Measurements from ENCODE around the gene ZNF705A.
"Not testable (repeated sequence)": the region's sequence is repeated elsewhere in the genome, so short reads cannot be mapped to it uniquely, and the experiment has no call there.

Gene ZNF705A

DNA sequence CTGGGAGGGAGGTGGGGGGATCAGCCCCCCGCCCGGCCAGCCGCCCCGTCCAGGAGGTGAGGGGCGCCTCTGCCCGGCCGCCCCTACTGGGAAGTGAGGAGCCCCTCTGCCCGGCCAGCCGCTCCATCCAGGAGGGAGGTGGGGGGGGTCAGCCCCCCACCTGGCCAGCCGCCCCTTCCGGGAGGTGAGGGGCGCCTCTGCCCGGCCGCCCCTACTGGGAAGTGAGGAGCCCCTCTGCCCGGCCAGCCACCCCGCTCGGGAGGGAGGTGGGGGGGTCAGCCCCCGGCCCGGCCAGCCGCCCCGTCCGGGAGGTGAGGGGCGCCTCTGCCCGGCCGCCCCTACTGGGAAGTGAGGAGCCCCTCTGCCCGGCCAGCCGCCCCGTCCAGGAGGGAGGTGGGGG, 27.4 kb downstream of the ZNF705A start:
- not testable (repeated sequence) for DNase-seq (ENCODE audit: low read depth in 2 of 2, low spot score in 1 of 2)

DNA sequence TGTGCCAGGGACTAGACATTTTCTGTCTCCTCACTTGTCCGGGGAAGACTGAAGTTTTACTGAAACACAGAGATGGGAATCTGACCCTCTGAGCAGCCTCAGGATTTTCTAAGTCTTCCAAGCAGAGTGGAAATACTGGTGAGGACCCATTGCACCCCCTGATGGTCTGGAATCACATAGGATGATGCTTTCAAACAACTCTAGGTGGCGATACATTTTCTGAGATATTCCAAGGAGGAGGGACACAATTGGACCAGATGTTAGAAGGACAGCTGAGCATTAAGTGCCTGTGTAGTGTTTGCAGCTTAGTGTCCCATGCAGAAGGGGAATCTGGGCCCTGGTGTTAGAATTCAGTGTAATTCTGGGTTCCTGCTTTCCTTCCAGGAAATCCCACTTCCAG, 31.3 kb downstream of the ZNF705A start:
- DNase-seq (ENCODE audit: low read depth in 2 of 2, low spot score in 1 of 2), result not testable (repeated sequence)

- DNase-seq (ENCODE audit: low read depth in 2 of 2, low spot score in 1 of 2), result not testable (repeated sequence)
Observed at GRCh38 chr12:8197685-8198308, 41.0 kb downstream of the ZNF705A start.

DNA sequence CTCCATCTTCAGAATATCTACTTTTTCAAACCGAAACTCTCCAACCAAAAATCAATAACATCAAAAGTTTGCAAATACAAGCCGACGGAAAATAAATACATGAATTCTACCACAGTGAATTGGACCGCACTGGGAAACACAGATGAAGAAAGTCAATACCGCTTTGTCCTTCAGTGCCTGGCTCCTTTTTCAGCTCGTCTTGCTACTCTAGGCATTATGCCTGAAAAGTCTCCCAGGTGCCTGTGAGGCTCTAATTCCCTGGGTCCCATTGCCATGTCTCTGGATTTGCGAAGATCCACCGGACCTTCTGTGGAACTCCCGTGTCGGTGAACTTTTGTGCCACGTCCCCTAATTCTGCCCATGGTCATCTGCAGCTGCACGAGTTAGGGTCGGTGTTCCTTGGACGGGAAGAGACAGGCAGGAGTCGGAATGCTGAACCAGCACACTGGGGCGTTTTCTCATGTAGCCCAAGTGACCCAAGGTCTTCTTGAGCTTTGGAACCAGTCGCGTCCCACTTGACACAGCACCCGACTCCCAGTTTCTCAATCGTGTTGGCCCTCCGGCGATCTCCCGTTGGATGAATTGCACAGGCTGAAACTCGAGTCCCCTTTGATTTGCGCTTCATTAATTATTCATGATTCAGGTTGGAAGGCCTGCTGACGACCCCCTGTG, 62.0 kb downstream of the ZNF705A start:
- not testable (repeated sequence) for DNase-seq (ENCODE audit: low read depth in 2 of 2, low spot score in 1 of 2)

DNA sequence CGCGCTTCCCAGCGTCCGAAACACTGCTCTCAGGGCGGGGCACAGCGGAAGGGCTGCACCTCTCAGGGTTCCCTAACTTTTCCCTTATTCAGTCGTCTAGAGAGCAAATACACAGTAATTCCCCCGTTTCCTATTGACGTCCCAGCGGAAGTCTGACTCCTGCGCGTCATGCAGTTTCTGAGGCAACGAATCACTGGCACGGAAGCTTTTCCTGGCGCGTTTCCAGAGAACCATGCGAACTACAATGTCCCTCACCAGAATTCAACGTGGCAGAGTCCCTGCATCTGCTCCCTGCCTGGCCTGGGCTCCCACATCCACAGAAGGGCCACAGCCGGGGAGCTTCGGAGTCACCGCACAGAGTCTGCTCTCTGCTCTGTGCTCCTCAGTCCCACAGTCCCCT, 64.6 kb downstream of the ZNF705A start:
- not testable (repeated sequence) for DNase-seq (ENCODE audit: low read depth in 2 of 2, low spot score in 1 of 2)

GRCh38 chr12:8221844-8222243, 65.0 kb downstream of the ZNF705A start:
- DNase-seq (ENCODE audit: low read depth in 2 of 2, low spot score in 1 of 2), result not testable (repeated sequence)

DNA sequence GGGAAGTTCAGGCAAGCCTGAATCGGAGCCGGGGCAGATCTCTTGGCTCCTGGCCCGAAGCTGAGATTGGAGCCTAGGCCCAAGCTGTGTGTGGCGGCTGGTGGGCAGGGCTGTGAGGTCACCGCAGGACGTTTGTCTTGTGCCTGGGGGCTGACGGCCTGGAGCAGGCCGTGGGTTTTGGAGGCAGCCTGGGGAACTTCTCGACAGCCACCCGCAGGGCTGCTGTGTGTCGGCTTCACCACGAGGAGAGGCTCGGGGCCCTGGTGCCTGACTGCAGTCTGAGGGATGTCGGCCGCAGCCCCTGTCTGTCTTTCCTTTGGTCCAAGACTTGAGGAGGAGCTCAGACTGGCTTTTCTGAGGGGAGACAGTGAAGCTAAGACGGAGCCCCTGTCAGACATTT, 65.5 kb downstream of the ZNF705A start:
- not testable (repeated sequence) for DNase-seq (ENCODE audit: low read depth in 2 of 2, low spot score in 1 of 2)

DNA sequence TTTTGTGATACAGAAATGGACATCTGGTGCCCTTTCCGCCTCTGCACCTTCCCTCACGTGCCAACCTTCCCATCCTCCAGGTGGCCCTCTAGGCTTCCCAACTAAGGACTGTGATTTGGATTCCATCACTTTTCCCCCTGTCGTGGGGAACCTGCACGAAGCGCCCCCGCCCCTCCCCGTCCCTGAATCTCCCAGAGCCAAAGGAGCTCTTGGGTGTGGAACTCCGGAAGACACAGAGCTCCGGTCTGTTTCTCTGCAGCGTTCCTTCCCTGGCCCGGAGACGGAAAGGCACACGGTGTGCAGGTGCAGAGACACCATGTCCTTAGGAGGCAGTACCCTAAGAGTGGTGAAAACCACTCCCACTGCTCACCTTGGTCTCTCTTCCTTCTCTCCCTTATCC, 66.8 kb downstream of the ZNF705A start:
- DNase-seq (ENCODE audit: low read depth in 2 of 2, low spot score in 1 of 2), result not testable (repeated sequence)

GRCh38 chr12:8224782-8225181, 68.0 kb downstream of the ZNF705A start:
- DNase-seq (ENCODE audit: low read depth in 2 of 2, low spot score in 1 of 2), result not testable (repeated sequence)

- no peak for DNase-seq (ENCODE audit: low read depth in 2 of 2, low spot score in 1 of 2)
Observed at GRCh38 chr12:8226355-8226754, 69.5 kb downstream of the ZNF705A start.

GRCh38 chr12:8226992-8227731, 70.3 kb downstream of the ZNF705A start, which contains the start of gene FAM90A1:
FAM90A1 (minus strand) TSS chr12:8227618; CDS start chr12:8224832, 2,786 bp downstream.
- DNase-seq (ENCODE audit: low read depth in 2 of 2, low spot score in 1 of 2), result not testable (repeated sequence)

DNA sequence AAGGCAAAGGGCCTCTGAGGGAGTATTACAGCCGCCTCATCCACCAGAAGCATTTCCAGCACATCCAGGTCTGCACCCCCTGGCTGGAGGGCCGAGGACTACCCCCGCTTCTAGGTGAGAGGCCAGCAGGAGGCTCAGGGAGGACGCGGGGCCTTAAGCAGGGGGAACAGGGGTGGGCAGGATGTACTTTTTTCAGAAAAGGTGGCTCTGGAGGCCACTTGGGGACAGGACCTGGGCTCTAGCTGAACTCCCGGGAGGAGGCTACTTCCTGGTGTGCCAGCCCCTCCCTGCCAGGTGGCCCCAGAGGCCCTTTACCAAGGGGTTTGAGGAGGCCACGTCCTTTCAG, 70.9 kb downstream of the ZNF705A start:
- DNase-seq (ENCODE audit: low read depth in 2 of 2, low spot score in 1 of 2), result not testable (repeated sequence)

DNA sequence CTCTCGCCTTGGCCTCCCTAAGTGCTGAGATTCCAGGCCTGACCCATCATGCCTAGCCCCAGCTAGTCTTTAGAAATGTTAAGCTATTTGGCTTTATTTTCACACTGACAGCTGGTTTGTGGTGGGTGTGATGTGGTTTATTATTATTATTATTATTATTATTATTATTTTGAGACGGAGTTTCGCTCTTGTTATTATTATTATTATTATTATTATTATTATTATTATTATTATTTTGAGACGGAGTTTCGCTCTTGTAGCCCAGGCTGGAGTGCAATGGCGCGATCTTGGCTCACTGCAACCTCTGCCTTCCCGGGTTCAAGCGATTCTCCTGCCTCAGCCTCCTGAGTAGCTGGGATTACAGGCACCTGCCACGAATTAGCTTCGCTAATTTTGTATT, 71.8 kb downstream of the ZNF705A start:
- not testable (repeated sequence) for DNase-seq (ENCODE audit: low read depth in 2 of 2, low spot score in 1 of 2)

- DNase-seq (ENCODE audit: low read depth in 2 of 2, low spot score in 1 of 2), result not testable (repeated sequence)
Observed at GRCh38 chr12:8229486-8229885, 72.7 kb downstream of the ZNF705A start.

Data from stimulated activated CD8-positive, alpha-beta memory T cell treated with anti-CD3 and anti-CD28 coated beads, Interleukin-4, amount 100 ng/mL, for 4 hours (primary cell).